GM12878 (cell line): ENCODE measurements around the gene AGFG1. TPM values are rescaled to one million over a fixed set of nuclear protein-coding genes. Genes with fewer than 3 reads are reported as not detected.

Experiments
- ATAC-seq: fragments of 200-7000 bp; cut with Tn5 transposase; 3 replicates; pipeline ENCODE4 v1.9.1; 2020; ENCODE audit warnings: mild to moderate bottlenecking, moderate library complexity
- BruUV-seq: library from RNA; stranded (reverse); fragments of 400-500 nt; replicated peaks from 2 replicates; lab custom pipeline; 2021; lab: Mats Ljungman, UMichigan
- CTCF ChIA-PET: fragments of 300-600 bp; sonication (Branson Sonifier 250); formaldehyde crosslinking; extraction: SDS; loops from one replicate; lab custom pipeline; 2021; ENCODE audit warnings: inconsistent platforms; lab: Yijun Ruan, JAX
- POLR2A ChIA-PET: fragments of 350-600 bp; formaldehyde crosslinking; extraction: SDS; loops from one replicate; lab custom pipeline; 2021; ENCODE audit warnings: inconsistent platforms; lab: Charles Lee
- RAD21 ChIA-PET: fragments of 300-600 bp; sonication (Branson Sonifier 250); formaldehyde crosslinking; loops from one replicate; lab custom pipeline; 2023; ENCODE audit warnings: antibody characterized with exemption; ENCODE audit not compliant: unreplicated experiment; lab: Charles Lee
- SMC1A ChIA-PET: fragments of 300-600 bp; sonication (Branson Sonifier 250); formaldehyde crosslinking; loops from one replicate; lab custom pipeline; 2023; ENCODE audit not compliant: unreplicated experiment, uncharacterized antibody; lab: Charles Lee
- DNase-seq: peaks from one replicate; pipeline ENCODE4 v3.0.0-alpha.2; 2011; ENCODE audit warnings: low read depth, low spot score
- FAIRE-seq: peaks from 3 replicates; lab custom pipeline; 2011; peaks lifted over from hg19 to GRCh38; lab: Jason Lieb, UNC
- H2AFZ ChIP-seq: 2 replicates; pipeline ENCODE4 v1.6.0; 2011; ENCODE audit warnings: low read depth, low read length, control low read depth; ENCODE audit not compliant: control insufficient read depth
- H3K27ac ChIP-seq: 2 replicates; pipeline ENCODE4 v1.5.1; 2011; ENCODE audit warnings: control low read depth; ENCODE audit not compliant: control insufficient read depth, insufficient read depth
- H3K27me3 ChIP-seq, 2 experiments: replicated peaks in 1 of 2; 2 replicates each; pipeline versions ENCODE4 v1.6.0 to v1.6.1; 2011; ENCODE audit warnings: low read length in 1 of 2; ENCODE audit not compliant: control insufficient read depth in 2 of 2, insufficient read depth in 2 of 2
- H3K36me3 ChIP-seq, 2 experiments: 2 replicates each; pipeline ENCODE4 v1.5.1; 2011; ENCODE audit warnings: low read length in 1 of 2; ENCODE audit not compliant: control insufficient read depth in 2 of 2, insufficient read depth in 2 of 2
- H3K4me1 ChIP-seq: 2 replicates; pipeline ENCODE4 v1.6.1; 2011; ENCODE audit warnings: mild to moderate bottlenecking, low read length, moderate library complexity, mixed read lengths; ENCODE audit not compliant: control insufficient read depth, insufficient read depth
- H3K4me2 ChIP-seq: 2 replicates; pipeline ENCODE4 v1.6.0; 2011; ENCODE audit warnings: control low read depth; ENCODE audit not compliant: control insufficient read depth, insufficient read depth
- H3K4me3 ChIP-seq: fragments of 200-600 bp; sonication (generic); 2 replicates; pipeline ENCODE4 v1.5.1; 2016
- H3K79me2 ChIP-seq: 2 replicates; pipeline ENCODE4 v1.6.0; 2011; ENCODE audit warnings: low read length; ENCODE audit not compliant: control insufficient read depth, insufficient read depth
- H3K9ac ChIP-seq: 2 replicates; pipeline ENCODE4 v1.8.0; 2011; ENCODE audit warnings: low read length, control low read depth, mixed read lengths; ENCODE audit not compliant: control insufficient read depth, insufficient read depth
- H3K9me3 ChIP-seq: replicated peaks from 3 replicates; pipeline ENCODE4 v1.5.1; 2011; ENCODE audit warnings: mild to moderate bottlenecking, low read length; ENCODE audit not compliant: control insufficient read depth, insufficient read depth
- H4K20me1 ChIP-seq: 2 replicates; pipeline ENCODE4 v1.6.0; 2011; ENCODE audit not compliant: control insufficient read depth, insufficient read depth
- MTA3 ChIP-seq: IDR thresholded peaks from 2 replicates; pipeline ENCODE4 v1.6.1; 2012; ENCODE audit warnings: low read length, inconsistent platforms, borderline replicate concordance
- NBN ChIP-seq: fragments of 450-650 bp; IDR thresholded peaks from 2 replicates; pipeline ENCODE4 v1.6.1; 2016
- PAX5 ChIP-seq: IDR thresholded peaks from 2 replicates; pipeline ENCODE4 v1.6.1; 2011; ENCODE audit warnings: low read depth, low read length, borderline replicate concordance
- WGBS: methylation state at CpG from one replicate; pipeline ENCODE4 v1.1.6; 2016; ENCODE audit warnings: low lambda C conversion rate; ENCODE audit not compliant: insufficient replicate concordance, insufficient coverage; ENCODE audit errors: missing lambda C conversion rate; 5-methylcytosine and 5-hydroxymethylcytosine counted together
- in situ Hi-C: fragments of 300-500 bp; cut with MboI; formaldehyde crosslinking; loops from 9 replicates; pipeline ENCODE4 v1.14.3; 2018; ENCODE audit warnings: mixed read lengths
- intact Hi-C: fragments of 100-400 bp; cut with micrococcal nuclease; formaldehyde crosslinking; loops from one replicate; pipeline ENCODE4 v1.14.2; 2022; ENCODE audit not compliant: unreplicated experiment
- polyA plus RNA-seq, 11 experiments: library from polyadenylated mRNA; depleted of rRNA in 4 of 11; unstranded in 6 of 11; stranded (reverse) in 5 of 11; fragments of >200 nt; fragmentation: Nextera tagmentation in 4 of 11; fragmentation: Illumina TruSeq in 1 of 11; extraction: Ambion mirVana in 4 of 11; extraction: Trizol in 1 of 11; gene quantifications; 1 replicate in 1 of 11; 2 replicates in 10 of 11; pipeline versions ENCODE4 v1.2.1 to v1.2.3, GENCODE V29; 2011 to 2016; ENCODE audit warnings: inconsistent platforms in 2 of 11, missing spikeins in 2 of 11, low read depth in 1 of 11
- total RNA-seq, 4 experiments: library from RNA; depleted of rRNA in 3 of 4; stranded (reverse); fragments of >200 nt in 3 of 4; fragmentation: Illumina TruSeq in 1 of 4; extraction: Trizol in 1 of 4; gene quantifications; 2 replicates each; pipeline versions ENCODE4 v1.2.1 to v1.2.3, GENCODE V29; 2013 to 2021
- TF ChIP-seq, protein P1 (sequence below): IDR thresholded peaks from 2 replicates; pipeline ENCODE4 v1.6.1; 2012; ENCODE audit warnings: low read depth, low read length, improper control_type of control experiment

The AGFG1 gene
- total and polyA plus RNA-seq, 10 of the 15 experiments (the other 5 are each of a cell fraction or from before 2014, with no cell fraction given), result 7.3 to 243 (median 81.7) TPM

DNA sequence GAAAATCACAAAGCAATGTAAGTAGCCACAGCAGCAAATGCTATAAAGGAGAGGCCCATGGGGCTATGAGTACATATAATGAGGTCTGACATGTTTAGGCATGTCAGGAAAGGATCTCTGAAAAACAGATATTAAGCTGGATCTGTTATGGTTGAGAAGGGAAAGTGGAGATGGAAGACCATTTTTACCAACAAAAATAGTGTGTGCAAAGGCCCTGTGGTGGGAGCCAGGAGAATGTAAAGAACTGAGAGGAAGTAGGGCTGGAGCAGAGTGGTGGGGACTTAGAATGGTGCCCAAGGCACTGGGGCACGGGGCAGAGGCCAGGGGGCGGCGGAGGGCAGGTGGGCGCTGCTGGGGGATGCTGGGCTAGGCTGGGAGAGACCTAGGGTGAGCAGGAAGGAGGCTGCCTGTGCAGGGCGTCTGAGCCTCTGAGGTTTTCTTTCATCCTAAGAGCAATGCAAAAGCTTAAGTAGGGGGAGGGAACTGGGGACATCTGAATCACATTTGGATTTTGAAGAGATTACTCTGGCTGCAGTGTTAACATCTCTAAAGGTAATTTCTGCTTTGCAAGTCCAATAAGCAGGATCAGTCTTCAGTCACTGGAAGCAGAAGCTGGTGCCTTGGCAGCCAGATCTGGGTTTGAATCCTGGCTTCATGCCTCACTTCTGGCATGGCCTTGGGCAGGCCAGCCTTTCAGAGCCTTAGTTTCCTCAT lies 4.9 kb upstream of the AGFG1 start:
- BruUV-seq, result no TSS peak
- TF ChIP-seq PAX5 (no peak), MTA3 (no peak)
- POLR2A ChIA-PET, result no interaction called here

DNA sequence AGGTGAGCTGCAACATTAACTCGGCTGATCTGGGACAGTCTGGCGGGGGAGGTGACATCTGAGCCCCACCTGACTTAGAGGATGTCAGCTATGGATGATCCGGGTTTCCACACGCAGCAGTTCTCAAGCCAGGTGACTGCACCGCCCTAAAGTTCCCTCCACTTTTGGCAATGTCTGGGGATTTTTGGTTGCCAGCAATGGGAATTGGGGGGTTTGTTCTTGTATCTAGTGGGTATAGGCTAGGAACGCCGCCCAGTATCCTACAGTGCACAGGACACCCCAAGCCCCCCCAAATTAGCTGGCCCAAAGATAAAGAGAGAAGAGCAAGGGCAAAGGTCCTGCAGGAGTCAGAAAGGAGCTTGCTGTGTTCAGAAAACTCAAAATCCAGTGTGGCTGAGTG lies 544 bp upstream of the AGFG1 start:
- Histone ChIP-seq H2AFZ (no peak overlapping the region), H3K27me3 (no peaks in the 10 kb centered on the region), H3K79me2 (peaks cover 46% of the 10 kb centered on the region), H4K20me1 (no peaks in the 10 kb centered on the region), H3K9me3 (no peaks in the 10 kb centered on the region), H3K4me2 (0 out of 2 replicates have a peak overlapping the region, but pooled peaks have one; percentile 0), H3K36me3 (no peaks in the 10 kb centered on the region), H3K4me1 (no peaks in the 10 kb centered on the region), H3K27ac (no peak overlapping the region), H3K4me3 (0 out of 2 replicates have a peak overlapping the region, but pooled peaks have one; percentile 83), H3K9ac (no peak overlapping the region)
- FAIRE-seq (no peak), ATAC-seq (no peak), DNase-seq (no peak)
- in situ Hi-C loops, result no loop called here
- WGBS, result 78% methylated on average over 7 of the region's 7 CpGs
- BruUV-seq, result TSS peak; percentile 74
- TF ChIP-seq NBN, result 0 out of 2 replicates have a peak, but pooled peaks have one; percentile 10
- TF ChIP-seq, protein P1, sequence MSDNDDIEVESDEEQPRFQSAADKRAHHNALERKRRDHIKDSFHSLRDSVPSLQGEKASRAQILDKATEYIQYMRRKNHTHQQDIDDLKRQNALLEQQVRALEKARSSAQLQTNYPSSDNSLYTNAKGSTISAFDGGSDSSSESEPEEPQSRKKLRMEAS, result no peak
- SMC1A ChIA-PET, result interaction anchor here (0.9 to 1.7 kb wide), 11 partner anchors 9 to 391 kb away, joined by 3 to 8 read pairs (median 4); no protein-coding TSS in a partner anchor
- CTCF ChIA-PET, result interaction anchor here (0.8 to 2.0 kb wide), 13 partner anchors 8 to 172 kb away, joined by 3 to 25 read pairs (median 4); no protein-coding TSS in a partner anchor
- POLR2A ChIA-PET, result interaction anchor here (1.4 kb wide), 1 partner anchor 61 kb away, joined by 5 read pairs; no protein-coding TSS in a partner anchor
- RAD21 ChIA-PET, result interaction anchor here (0.6 to 1.5 kb wide), 6 partner anchors 9 to 295 kb away, joined by 3 to 5 read pairs (median 3); no protein-coding TSS in a partner anchor
- intact Hi-C loops, result no loop called here

More for the DNA sequence above, 4.9 kb upstream of the AGFG1 start:
- ATAC-seq (no peak), DNase-seq (no peak), FAIRE-seq (no peak)
- WGBS, result 77% methylated on average over 5 of the region's 5 CpGs
- Histone ChIP-seq H3K27me3 (no peaks in the 10 kb centered on the region), H4K20me1 (no peaks in the 10 kb centered on the region), H3K9me3 (no peaks in the 10 kb centered on the region), H3K4me2 (no peak overlapping the region), H3K79me2 (peaks cover 2% of the 10 kb centered on the region), H2AFZ (no peak overlapping the region), H3K36me3 (no peaks in the 10 kb centered on the region), H3K4me3 (no peak overlapping the region), H3K4me1 (peaks cover 28% of the 10 kb centered on the region), H3K27ac (no peak overlapping the region), H3K9ac (no peak overlapping the region)
- CTCF ChIA-PET, result interaction anchor here (2.0 to 6.8 kb wide), 3 partner anchors 13 to 60 kb away, joined by 5 to 48 read pairs (median 14); no protein-coding TSS in a partner anchor
- SMC1A ChIA-PET, result interaction anchor here (0.8 to 14.3 kb wide), 5 partner anchors 8 to 56 kb away, joined by 3 to 191 read pairs (median 5); no protein-coding TSS in a partner anchor
- in situ Hi-C loops, result no loop called here
- RAD21 ChIA-PET, result interaction anchor here (1.1 to 1.2 kb wide), 2 partner anchors 8 to 60 kb away, joined by 5 read pairs; no protein-coding TSS in a partner anchor
- intact Hi-C loops, result no loop called here
